Naive thymus-derived CD8-positive, alpha-beta T cell (primary cell): ENCODE data around the gene PHOSPHO2. TPM values are rescaled to one million over a fixed set of nuclear protein-coding genes. Genes with fewer than 3 reads are reported as not detected.
A peak's percentile ranks its signal among the peaks of the same experiment; 100 is the strongest.

ENCODE experiments used
- ATAC-seq, 2 donors: fragments of 150-1000 bp; cut with Tn5 transposase in 1 of 2; sonication (Bioruptor Pico), chemical (Tn5 transposase) in 1 of 2; 1 replicate in 1 of 2; 2 replicates in 1 of 2; pipeline ENCODE4 v1.10.0; 2021; ENCODE audit warnings: mild to moderate bottlenecking in 2 of 2, moderate library complexity in 2 of 2
- POLR2A ChIA-PET: fragments of 350-600 bp; sonication (Branson Sonifier 250); formaldehyde crosslinking; loops from one replicate; lab custom pipeline; 2021; ENCODE audit warnings: antibody characterized with exemption; lab: Charles Lee
- DNase-seq, 10 donors: peaks; one replicate each; pipeline versions ENCODE4 v3.0.0 to v3.0.0-alpha.2; 2020 to 2022
- H3K27ac Mint-ChIP-seq, 10 donors: one replicate each; pipeline ENCODE4 v1.8.0; 2020 to 2022; ENCODE audit warnings: mild to moderate bottlenecking in 10 of 10, mixed read lengths in 10 of 10, moderate library complexity in 4 of 10, inconsistent platforms in 1 of 10
- H3K27me3 Mint-ChIP-seq, 5 donors: one replicate each; pipeline ENCODE4 v1.8.0; 2021 to 2022; ENCODE audit warnings: mixed read lengths in 5 of 5
- H3K36me3 Mint-ChIP-seq, 3 donors: one replicate each; pipeline ENCODE4 v1.8.0; 2020 to 2022; ENCODE audit warnings: mixed read lengths in 3 of 3, mild to moderate bottlenecking in 2 of 3, inconsistent platforms in 1 of 3
- H3K4me1 Mint-ChIP-seq, 4 donors: one replicate each; pipeline ENCODE4 v1.8.0; 2021 to 2022; ENCODE audit warnings: mixed read lengths in 4 of 4
- H3K4me3 Mint-ChIP-seq, 10 donors: one replicate each; pipeline ENCODE4 v1.8.0; 2020 to 2022; ENCODE audit warnings: mild to moderate bottlenecking in 10 of 10, mixed read lengths in 10 of 10, moderate library complexity in 6 of 10, inconsistent platforms in 1 of 10
- H3K9me3 Mint-ChIP-seq, 9 donors: one replicate each; pipeline ENCODE4 v1.8.0; 2020 to 2022; ENCODE audit warnings: mixed read lengths in 9 of 9, mild to moderate bottlenecking in 3 of 9, inconsistent platforms in 1 of 9, moderate library complexity in 1 of 9
- polyA plus RNA-seq, 3 donors: library from polyadenylated mRNA; unstranded; fragments of 300-500 nt; fragmentation: Illumina TruSeq; gene quantifications; one replicate each; pipeline ENCODE4 v1.2.3, GENCODE V29; 2021
- total RNA-seq, 8 experiments: library from RNA in 2 of 8; stranded (reverse) in 2 of 8; gene quantifications; one replicate each; pipeline ENCODE4 v1.2.3 and lab custom pipeline; 2021 to 2026

The PHOSPHO2 gene
- total and polyA plus RNA-seq, 5 experiments from 2014 or later, result 5.5 to 8.8 (median 7.7) TPM

- peaks cover 0 to 2% (median 0%) of the 10 kb centered on the region in 5 donors for H3K27me3 Mint-ChIP-seq
- peak overlapping the region in 1 of 10 donors; percentile 53 for H3K27ac Mint-ChIP-seq
- no peak for ATAC-seq
- H3K36me3 Mint-ChIP-seq, result peaks cover 0 to 12% (median 7%) of the 10 kb centered on the region in 3 donors
- POLR2A ChIA-PET, result no interaction called here
- H3K4me3 Mint-ChIP-seq, result no peak overlapping the region
- H3K9me3 Mint-ChIP-seq, result peaks cover 0 to 7% (median 3%) of the 10 kb centered on the region in 9 donors
- peaks cover 0 to 4% (median 0%) of the 10 kb centered on the region in 4 donors for H3K4me1 Mint-ChIP-seq
- no peak for DNase-seq
Observed at GRCh38 chr2:169711751-169712509, 17.7 kb downstream of the PHOSPHO2 start.

GRCh38 chr2:169712791-169713227 is 18.5 kb downstream of the PHOSPHO2 start:
- Mint-ChIP-seq H3K4me1 (peaks cover 0 to 1% (median 0%) of the 10 kb centered on the region in 4 donors), H3K27ac (no peak overlapping the region), H3K36me3 (peaks cover 0 to 10% (median 7%) of the 10 kb centered on the region in 3 donors), H3K27me3 (peaks cover 0 to 2% (median 0%) of the 10 kb centered on the region in 5 donors), H3K9me3 (peaks cover 0 to 7% (median 3%) of the 10 kb centered on the region in 9 donors), H3K4me3 (no peak overlapping the region)
- ATAC-seq, result no peak
- POLR2A ChIA-PET, result no interaction called here
- no peak for DNase-seq

GRCh38 chr2:169713331-169713730 is 19.1 kb downstream of the PHOSPHO2 start:
- no peak for ATAC-seq
- peaks cover 0 to 7% (median 3%) of the 10 kb centered on the region in 9 donors for H3K9me3 Mint-ChIP-seq
- no peak overlapping the region for H3K27ac Mint-ChIP-seq
- peaks cover 0 to 10% (median 7%) of the 10 kb centered on the region in 3 donors for H3K36me3 Mint-ChIP-seq
- H3K4me1 Mint-ChIP-seq, result peaks cover 0 to 1% (median 0%) of the 10 kb centered on the region in 4 donors
- POLR2A ChIA-PET, result no interaction called here
- H3K27me3 Mint-ChIP-seq, result peaks cover 0 to 2% (median 0%) of the 10 kb centered on the region in 5 donors
- H3K4me3 Mint-ChIP-seq, result no peak overlapping the region
- no peak for DNase-seq

- Mint-ChIP-seq H3K9me3 (peaks cover 0 to 7% (median 3%) of the 10 kb centered on the region in 9 donors), H3K27me3 (peaks cover 0 to 2% (median 0%) of the 10 kb centered on the region in 5 donors), H3K27ac (no peak overlapping the region), H3K36me3 (peaks cover 0 to 10% (median 7%) of the 10 kb centered on the region in 3 donors), H3K4me3 (no peak overlapping the region), H3K4me1 (peaks cover 0 to 1% (median 0%) of the 10 kb centered on the region in 4 donors)
- POLR2A ChIA-PET, result no interaction called here
- DNase-seq (no peak), ATAC-seq (no peak)
Observed at GRCh38 chr2:169714699-169715098, 20.4 kb downstream of the PHOSPHO2 start.

- ATAC-seq (no peak), DNase-seq (no peak)
- peak overlapping the region in 1 of 10 donors; percentile 16 for H3K4me3 Mint-ChIP-seq
- POLR2A ChIA-PET, result no interaction called here
- H3K27ac Mint-ChIP-seq, result peak overlapping the region in 1 of 10 donors; percentile 59
- peaks cover 0 to 1% (median 0%) of the 10 kb centered on the region in 4 donors for H3K4me1 Mint-ChIP-seq
- peaks cover 0 to 7% (median 6%) of the 10 kb centered on the region in 3 donors for H3K36me3 Mint-ChIP-seq
- H3K9me3 Mint-ChIP-seq, result peaks cover 0 to 7% (median 3%) of the 10 kb centered on the region in 9 donors
- H3K27me3 Mint-ChIP-seq, result peaks cover 0 to 2% (median 0%) of the 10 kb centered on the region in 5 donors
Observed at GRCh38 chr2:169715379-169716237, 21.3 kb downstream of the PHOSPHO2 start.

GRCh38 chr2:169716238-169716886 is 22.1 kb downstream of the PHOSPHO2 start:
- no peak overlapping the region for H3K4me3 Mint-ChIP-seq

GRCh38 chr2:169716938-169717690 is 22.8 kb downstream of the PHOSPHO2 start:
- POLR2A ChIA-PET, result no interaction called here
- no peak overlapping the region for H3K4me3 Mint-ChIP-seq
- H3K9me3 Mint-ChIP-seq, result no peaks in the 10 kb centered on the region
- peaks cover 0 to 2% (median 0%) of the 10 kb centered on the region in 5 donors for H3K27me3 Mint-ChIP-seq
- no peak overlapping the region for H3K27ac Mint-ChIP-seq
- H3K4me1 Mint-ChIP-seq, result peaks cover 0 to 1% (median 0%) of the 10 kb centered on the region in 4 donors
- H3K36me3 Mint-ChIP-seq, result no peaks in the 10 kb centered on the region
- DNase-seq, result no peak
- ATAC-seq, result no peak

More at GRCh38 chr2:169716238-169716886, 22.1 kb downstream of the PHOSPHO2 start:
- Mint-ChIP-seq H3K36me3 (peaks cover 0 to 6% (median 5%) of the 10 kb centered on the region in 3 donors), H3K9me3 (peaks cover 0 to 6% (median 2%) of the 10 kb centered on the region in 9 donors), H3K27ac (peak overlapping the region in 1 of 10 donors; percentile 27), H3K4me1 (peaks cover 0 to 1% (median 0%) of the 10 kb centered on the region in 4 donors), H3K27me3 (peaks cover 0 to 2% (median 0%) of the 10 kb centered on the region in 5 donors)
- POLR2A ChIA-PET, result no interaction called here
- ATAC-seq (no peak), DNase-seq (no peak)

- POLR2A ChIA-PET, result no interaction called here
- Mint-ChIP-seq H3K36me3 (no peaks in the 10 kb centered on the region), H3K4me3 (no peak overlapping the region), H3K9me3 (no peaks in the 10 kb centered on the region), H3K4me1 (peaks cover 0 to 1% (median 0%) of the 10 kb centered on the region in 4 donors), H3K27ac (no peak overlapping the region), H3K27me3 (peaks cover 0 to 2% (median 0%) of the 10 kb centered on the region in 5 donors)
- no peak for ATAC-seq
- no peak for DNase-seq
Observed at GRCh38 chr2:169717691-169718063, 23.4 kb downstream of the PHOSPHO2 start.

GRCh38 chr2:169718930-169719504 is 24.7 kb downstream of the PHOSPHO2 start:
- H3K36me3 Mint-ChIP-seq, result peaks cover 0 to under 1% (median 0%) of the 10 kb centered on the region in 3 donors
- ATAC-seq (no peak), DNase-seq (no peak)
- no peak overlapping the region for H3K4me3 Mint-ChIP-seq
- POLR2A ChIA-PET, result no interaction called here
- no peaks in the 10 kb centered on the region for H3K9me3 Mint-ChIP-seq
- H3K27me3 Mint-ChIP-seq, result peaks cover 0 to 2% (median 0%) of the 10 kb centered on the region in 5 donors
- H3K4me1 Mint-ChIP-seq, result peaks cover 0 to 1% (median 0%) of the 10 kb centered on the region in 4 donors
- no peak overlapping the region for H3K27ac Mint-ChIP-seq

GRCh38 chr2:169721016-169721415 is 26.7 kb downstream of the PHOSPHO2 start:
- Mint-ChIP-seq H3K27me3 (peaks cover 0 to 4% (median 0%) of the 10 kb centered on the region in 5 donors), H3K36me3 (peaks cover 0 to 2% (median 2%) of the 10 kb centered on the region in 3 donors), H3K4me3 (no peak overlapping the region), H3K27ac (no peak overlapping the region), H3K9me3 (peaks cover 0 to under 1% (median 0%) of the 10 kb centered on the region in 9 donors), H3K4me1 (no peaks in the 10 kb centered on the region)
- no peak for ATAC-seq
- DNase-seq, result no peak
- POLR2A ChIA-PET, result no interaction called here

GRCh38 chr2:169727065-169727464 is 32.8 kb downstream of the PHOSPHO2 start:
- no peak overlapping the region for H3K27ac Mint-ChIP-seq
- no peak overlapping the region for H3K4me3 Mint-ChIP-seq
- peaks cover 0 to 7% (median 0%) of the 10 kb centered on the region in 9 donors for H3K9me3 Mint-ChIP-seq
- DNase-seq (no peak), ATAC-seq (no peak)
- POLR2A ChIA-PET, result no interaction called here
- peaks cover 0 to 2% (median 2%) of the 10 kb centered on the region in 3 donors for H3K36me3 Mint-ChIP-seq
- H3K4me1 Mint-ChIP-seq, result peaks cover under 1 to 2% (median 1%) of the 10 kb centered on the region in 4 donors
- H3K27me3 Mint-ChIP-seq, result peaks cover 0 to 6% (median 0%) of the 10 kb centered on the region in 5 donors
